ENCODE data around the gene KCNJ10. TPM values are rescaled to one million over a fixed set of nuclear protein-coding genes. Genes with fewer than 3 reads are reported as not detected.

Gene KCNJ10
- polyA plus RNA-seq, 1 donor (not counting 4 experiments of a cell fraction or from before 2014, with no cell fraction given): not detected

DNA sequence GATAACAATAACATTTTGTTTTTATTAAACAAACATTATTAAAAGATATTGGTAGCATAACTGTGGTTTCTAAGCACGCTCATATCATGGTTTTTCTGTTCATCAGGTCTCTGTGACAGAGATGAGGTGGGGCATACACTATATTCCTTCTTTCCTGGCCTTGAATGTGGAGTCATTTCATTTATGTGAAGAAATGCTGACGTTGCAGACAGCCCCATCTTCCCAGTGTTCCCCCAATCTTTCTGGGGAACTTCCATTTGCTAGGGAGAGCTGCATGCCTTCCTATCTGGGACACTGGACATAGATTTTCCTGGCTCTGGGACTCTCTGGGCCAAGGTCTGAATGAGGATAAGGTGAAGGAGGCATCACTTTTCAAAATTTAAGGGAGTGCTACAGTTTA is 68.5 kb downstream of the KCNJ10 start:
- TF ChIP-seq, protein P1, sequence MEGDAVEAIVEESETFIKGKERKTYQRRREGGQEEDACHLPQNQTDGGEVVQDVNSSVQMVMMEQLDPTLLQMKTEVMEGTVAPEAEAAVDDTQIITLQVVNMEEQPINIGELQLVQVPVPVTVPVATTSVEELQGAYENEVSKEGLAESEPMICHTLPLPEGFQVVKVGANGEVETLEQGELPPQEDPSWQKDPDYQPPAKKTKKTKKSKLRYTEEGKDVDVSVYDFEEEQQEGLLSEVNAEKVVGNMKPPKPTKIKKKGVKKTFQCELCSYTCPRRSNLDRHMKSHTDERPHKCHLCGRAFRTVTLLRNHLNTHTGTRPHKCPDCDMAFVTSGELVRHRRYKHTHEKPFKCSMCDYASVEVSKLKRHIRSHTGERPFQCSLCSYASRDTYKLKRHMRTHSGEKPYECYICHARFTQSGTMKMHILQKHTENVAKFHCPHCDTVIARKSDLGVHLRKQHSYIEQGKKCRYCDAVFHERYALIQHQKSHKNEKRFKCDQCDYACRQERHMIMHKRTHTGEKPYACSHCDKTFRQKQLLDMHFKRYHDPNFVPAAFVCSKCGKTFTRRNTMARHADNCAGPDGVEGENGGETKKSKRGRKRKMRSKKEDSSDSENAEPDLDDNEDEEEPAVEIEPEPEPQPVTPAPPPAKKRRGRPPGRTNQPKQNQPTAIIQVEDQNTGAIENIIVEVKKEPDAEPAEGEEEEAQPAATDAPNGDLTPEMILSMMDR (optimal IDR thresholded peaks at IDR 0.05 in 1 of 3, IDR thresholded peaks at IDR 0.05 in 1 of 3, conservative IDR thresholded peaks at IDR 0.05 in 1 of 3; ENCODE audit: extremely low read depth in 1 of 3, insufficient read depth in 2 of 3, low read length in 3 of 3): no peak
- no peak for TF ChIP-seq EZH2 (IDR thresholded peaks at IDR 0.05; ENCODE audit: low read length)
- Histone ChIP-seq H3K79me2 (ENCODE audit: control insufficient read depth, insufficient read depth, low read length) (no peaks in the 10 kb centered on the region), H3K4me2 (ENCODE audit: control insufficient read depth, extremely low read depth, insufficient read depth, low read depth, low read length) (no peak overlapping the region), H3K27ac (ENCODE audit: control insufficient read depth, insufficient read depth, low read length) (no peak overlapping the region), H2AFZ (ENCODE audit: control insufficient read depth, low read length) (no peak overlapping the region), H4K20me1 (ENCODE audit: control insufficient read depth, extremely low read depth, insufficient read depth, low read length) (no peaks in the 10 kb centered on the region), H3K4me3 (ENCODE audit: control insufficient read depth in 2 of 3, extremely low read depth in 1 of 3, insufficient read depth in 2 of 3, low read depth in 1 of 3, low read length in 3 of 3) (no peak overlapping the region), H3K9me3 (ENCODE audit: control insufficient read depth, low read depth, low read length) (no peaks in the 10 kb centered on the region), H3K36me3 (ENCODE audit: control insufficient read depth in 2 of 2, extremely low read depth in 1 of 2, insufficient read depth in 2 of 2, low read length in 2 of 2) (no peaks in the 10 kb centered on the region), H3K4me1 (ENCODE audit: control insufficient read depth, extremely low read depth, insufficient read depth, low read length) (peaks cover 26% of the 10 kb centered on the region), H3K27me3 (ENCODE audit: control insufficient read depth, extremely low read depth, insufficient read depth, low read length) (no peaks in the 10 kb centered on the region), H3K9ac (ENCODE audit: control insufficient read depth, extremely low read depth, insufficient read depth, low read length) (no peak overlapping the region), H3K9me1 (ENCODE audit: control insufficient read depth, extremely low read depth, insufficient read depth, low read length) (no peaks in the 10 kb centered on the region)
- FAIRE-seq (no peak), DNase-seq (ENCODE audit: low read depth, low spot score) (no peak)
- dilution Hi-C loops (cut with MboI; ENCODE audit: extremely low pct_ligation_motif_present, low sequenced_read_pairs): no loop called here

DNA sequence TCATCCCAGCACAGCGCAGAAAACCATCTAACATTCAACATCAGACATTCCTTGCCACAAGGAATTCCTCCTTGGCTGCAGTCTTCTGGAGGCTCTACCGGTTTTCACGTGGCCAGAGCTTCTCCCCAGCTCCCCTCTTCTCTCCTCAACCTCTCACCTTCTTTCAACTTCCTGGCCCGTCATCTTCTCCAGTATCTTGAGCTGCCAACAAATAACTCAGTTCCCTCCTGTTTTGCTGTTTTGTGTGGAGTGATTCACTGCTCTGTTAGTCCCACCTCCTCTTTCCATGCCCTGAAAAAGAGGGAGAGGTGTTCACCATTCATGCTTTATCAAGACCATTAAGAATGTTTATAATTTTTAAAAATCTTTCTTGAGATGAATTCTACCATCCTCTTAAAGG is 70.8 kb downstream of the KCNJ10 start:
- Histone ChIP-seq H3K27me3 (ENCODE audit: control insufficient read depth, extremely low read depth, insufficient read depth, low read length) (no peaks in the 10 kb centered on the region), H3K79me2 (ENCODE audit: control insufficient read depth, insufficient read depth, low read length) (no peaks in the 10 kb centered on the region), H3K27ac (ENCODE audit: control insufficient read depth, insufficient read depth, low read length) (no peak overlapping the region), H3K4me3 (ENCODE audit: control insufficient read depth in 2 of 3, extremely low read depth in 1 of 3, insufficient read depth in 2 of 3, low read depth in 1 of 3, low read length in 3 of 3) (no peak overlapping the region), H3K36me3 (ENCODE audit: control insufficient read depth in 2 of 2, extremely low read depth in 1 of 2, insufficient read depth in 2 of 2, low read length in 2 of 2) (no peaks in the 10 kb centered on the region), H3K9me3 (ENCODE audit: control insufficient read depth, low read depth, low read length) (no peaks in the 10 kb centered on the region), H3K9ac (ENCODE audit: control insufficient read depth, extremely low read depth, insufficient read depth, low read length) (no peak overlapping the region), H2AFZ (ENCODE audit: control insufficient read depth, low read length) (peak overlapping the region; percentile 50), H3K4me1 (ENCODE audit: control insufficient read depth, extremely low read depth, insufficient read depth, low read length) (peaks cover 33% of the 10 kb centered on the region), H3K9me1 (ENCODE audit: control insufficient read depth, extremely low read depth, insufficient read depth, low read length) (no peaks in the 10 kb centered on the region), H4K20me1 (ENCODE audit: control insufficient read depth, extremely low read depth, insufficient read depth, low read length) (no peaks in the 10 kb centered on the region), H3K4me2 (ENCODE audit: control insufficient read depth, extremely low read depth, insufficient read depth, low read depth, low read length) (no peak overlapping the region)
- no peak for TF ChIP-seq EZH2 (IDR thresholded peaks at IDR 0.05; ENCODE audit: low read length)
- TF ChIP-seq, protein P1 (optimal IDR thresholded peaks at IDR 0.05 in 1 of 3, IDR thresholded peaks at IDR 0.05 in 1 of 3, conservative IDR thresholded peaks at IDR 0.05 in 1 of 3; ENCODE audit: extremely low read depth in 1 of 3, insufficient read depth in 2 of 3, low read length in 3 of 3): no peak
- dilution Hi-C loops (cut with MboI; ENCODE audit: extremely low pct_ligation_motif_present, low sequenced_read_pairs): no loop called here
- FAIRE-seq (peak; percentile 20), DNase-seq (ENCODE audit: low read depth, low spot score) (no peak)

Data from keratinocyte (primary cell).